HG03066 (cell line): ENCODE data around the gene FYCO1.

Experiments
- ATAC-seq: cut with Tn5 transposase; IDR thresholded peaks from one replicate; pipeline ENCODE4 v1.9.1; 2021; ENCODE audit warnings: low read depth; ENCODE audit not compliant: unreplicated experiment

Gene FYCO1

DNA sequence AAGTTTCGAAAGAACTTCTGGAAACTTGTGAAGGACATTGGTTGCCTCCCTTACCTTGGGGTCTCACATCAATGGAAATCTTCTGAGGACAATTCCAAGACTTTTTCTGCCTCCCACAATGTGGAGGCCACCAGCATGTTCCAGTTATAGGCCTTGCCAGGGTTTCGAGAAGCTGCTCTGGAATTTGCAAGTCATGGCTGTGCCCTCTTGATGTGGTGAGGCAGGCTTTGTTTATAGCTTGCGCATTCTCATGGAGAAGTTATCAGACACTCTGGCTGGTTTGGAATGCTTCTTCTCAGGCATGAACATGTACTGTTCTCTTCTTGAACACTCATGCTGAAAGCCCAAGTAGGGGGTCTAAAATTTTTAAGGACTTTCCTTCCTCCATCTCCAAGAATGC, 48.3 kb downstream of the FYCO1 start:
- ATAC-seq = no peak

- ATAC-seq = no peak
These were observed 48.7 kb downstream of the FYCO1 start for GRCh38 chr3:45946875-45947274.

DNA sequence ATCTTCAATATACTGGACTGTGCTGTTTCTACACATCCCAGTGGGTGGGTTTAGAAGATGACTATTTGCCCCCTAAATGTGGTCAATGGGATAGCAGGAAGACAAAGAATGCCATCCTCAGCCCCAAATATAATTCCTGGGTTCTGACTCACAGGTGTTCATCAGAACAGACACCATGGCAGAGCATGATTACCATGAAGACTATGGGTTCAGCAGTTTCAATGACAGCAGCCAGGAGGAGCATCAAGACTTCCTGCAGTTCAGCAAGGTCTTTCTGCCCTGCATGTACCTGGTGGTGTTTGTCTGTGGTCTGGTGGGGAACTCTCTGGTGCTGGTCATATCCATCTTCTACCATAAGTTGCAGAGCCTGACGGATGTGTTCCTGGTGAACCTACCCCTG, 49.3 kb downstream of the FYCO1 start:
- ATAC-seq = no peak

- ATAC-seq = no peak
These were observed 50.6 kb downstream of the FYCO1 start for GRCh38 chr3:45944830-45945620.

GRCh38 chr3:45943207-45943846, 52.3 kb downstream of the FYCO1 start, which contains the start of gene CXCR6:
Gene CXCR6, plus strand, starts transcription at chr3:45943464. Its CDS starts 3,018 bp downstream, at chr3:45946482.
- no peak for ATAC-seq

- no peak for ATAC-seq
These were observed 53.4 kb downstream of the FYCO1 start for GRCh38 chr3:45942051-45942825.

DNA sequence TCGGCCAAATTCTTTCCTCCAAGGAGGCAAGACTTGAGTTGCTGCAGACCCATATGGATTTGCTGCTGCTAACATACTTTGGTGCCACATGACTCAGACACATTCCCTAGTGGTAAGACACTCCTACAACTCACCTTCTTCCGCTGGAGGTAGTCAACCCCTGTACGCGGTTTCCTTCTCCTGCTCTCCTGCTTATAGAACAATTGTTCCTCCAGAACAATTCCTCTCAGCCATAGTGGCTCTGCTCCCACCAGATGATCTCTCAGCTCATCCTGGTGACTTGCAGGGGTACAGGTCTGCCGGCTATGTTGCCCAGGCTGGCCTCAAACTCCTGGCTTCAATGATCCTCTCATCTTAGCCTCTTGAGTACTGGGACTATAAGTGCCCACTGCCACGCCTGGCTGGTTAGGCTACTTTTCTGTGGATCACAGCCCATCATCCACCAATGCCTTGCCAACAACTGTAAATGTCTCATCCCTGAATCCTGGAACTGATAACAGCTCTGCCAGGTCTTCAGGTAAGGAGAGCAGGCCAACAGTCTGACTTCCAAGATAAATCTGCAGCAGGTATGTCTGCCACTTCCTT, 54.8 kb downstream of the FYCO1 start:
- no peak for ATAC-seq

DNA sequence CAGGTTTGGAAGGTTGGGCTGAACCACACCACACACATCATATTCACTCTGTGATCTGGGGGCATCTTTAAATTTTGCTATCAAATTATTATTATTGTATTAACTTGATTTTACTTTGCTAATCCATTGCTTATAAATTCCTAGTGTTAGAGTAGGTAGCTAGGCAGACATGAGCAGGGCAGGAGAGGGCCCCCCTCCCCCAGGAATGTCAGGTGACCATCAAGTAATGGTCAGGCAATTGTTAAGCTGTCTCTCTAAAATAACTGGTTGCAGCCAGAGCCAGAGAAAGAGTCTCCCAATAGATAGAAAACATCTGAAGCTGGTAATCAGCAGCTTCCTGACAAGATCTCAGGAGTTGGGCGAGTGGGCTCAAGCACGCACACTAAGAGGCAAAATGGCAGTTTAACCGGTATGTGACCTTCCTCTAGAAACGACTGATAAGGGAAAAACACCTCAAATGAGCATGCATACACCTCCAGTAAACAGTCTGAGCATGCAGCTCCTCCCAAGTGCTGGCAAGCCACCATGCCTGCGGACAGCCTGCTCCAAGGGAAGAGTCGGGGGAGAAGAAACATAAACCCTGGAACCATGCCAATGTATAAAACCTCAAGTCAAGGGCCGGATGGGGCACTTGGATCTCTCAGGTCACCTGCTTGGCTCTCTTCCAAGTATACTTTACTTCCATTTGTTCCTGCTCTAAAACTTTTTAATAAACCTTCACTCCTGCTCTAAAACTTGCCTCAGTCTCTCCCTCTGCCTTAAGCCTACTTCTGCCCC, 55.4 kb downstream of the FYCO1 start:
- ATAC-seq = no peak

DNA sequence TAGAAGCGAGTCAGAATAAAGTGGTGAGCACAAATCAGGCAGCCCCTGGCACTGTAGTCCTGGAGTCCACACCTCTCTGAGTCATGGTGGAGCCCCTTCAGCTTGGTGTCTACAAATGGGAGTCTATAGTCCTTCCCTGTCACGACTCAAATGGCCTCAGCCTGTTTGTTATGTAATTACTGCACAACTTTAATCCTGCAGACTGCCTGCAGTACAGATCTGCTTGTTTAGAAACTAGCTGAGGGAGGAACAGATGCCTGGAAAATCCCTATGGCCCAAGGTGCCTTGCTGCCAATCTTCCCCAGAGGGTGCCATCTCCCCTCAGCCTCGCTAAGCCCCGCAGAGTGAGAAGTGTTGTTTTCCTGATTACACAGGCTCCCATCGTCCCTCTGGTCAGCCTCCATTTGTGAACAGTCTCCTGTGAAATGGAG, 56.3 kb downstream of the FYCO1 start:
- peak; percentile 21 for ATAC-seq

GRCh38 chr3:45938864-45939263, 56.8 kb downstream of the FYCO1 start:
- peak; percentile 48 for ATAC-seq

DNA sequence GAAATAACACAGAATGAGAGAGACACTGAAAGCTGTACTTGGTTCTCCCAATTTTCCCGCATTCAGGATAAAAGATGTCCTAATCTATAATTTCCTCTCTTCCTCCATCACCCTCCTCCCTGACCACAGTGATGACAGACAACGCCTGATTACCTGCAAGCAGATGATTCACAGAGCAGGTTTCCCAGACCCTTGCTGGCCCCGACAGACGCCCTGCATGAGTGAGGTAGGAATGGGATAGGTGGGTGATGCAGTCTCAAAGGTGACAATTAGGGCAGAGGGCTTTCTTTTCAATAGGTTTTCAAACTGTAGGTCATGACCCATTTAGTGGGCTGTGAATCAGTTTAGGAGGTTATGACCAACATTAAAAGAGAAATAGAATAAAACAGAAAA, 57.6 kb downstream of the FYCO1 start:
- ATAC-seq = no peak

GRCh38 chr3:45937206-45938042, 58.2 kb downstream of the FYCO1 start:
- ATAC-seq = no peak

GRCh38 chr3:45936261-45936660, 59.4 kb downstream of the FYCO1 start:
- no peak for ATAC-seq

DNA sequence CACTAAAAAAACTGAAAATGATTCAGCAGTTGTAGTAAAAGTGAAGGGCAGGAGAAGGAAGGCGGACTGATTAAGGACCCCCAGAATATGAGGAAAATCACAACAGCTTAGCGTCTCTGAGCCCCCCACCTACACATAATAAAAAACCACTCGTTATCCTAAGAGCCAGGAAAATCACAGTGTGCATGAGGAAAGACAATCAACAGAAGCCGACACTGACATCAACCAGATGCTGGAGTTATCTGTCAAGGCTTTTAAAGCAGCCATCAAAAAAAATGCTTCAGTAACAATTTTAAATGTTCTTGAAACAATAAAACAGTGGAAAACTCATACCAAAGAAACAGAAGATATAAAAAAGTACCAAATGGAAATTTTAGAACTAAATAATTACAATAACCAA, 62.0 kb downstream of the FYCO1 start:
- ATAC-seq = no peak

GRCh38 chr3:45932112-45932511, 63.5 kb downstream of the FYCO1 start:
- no peak for ATAC-seq

DNA sequence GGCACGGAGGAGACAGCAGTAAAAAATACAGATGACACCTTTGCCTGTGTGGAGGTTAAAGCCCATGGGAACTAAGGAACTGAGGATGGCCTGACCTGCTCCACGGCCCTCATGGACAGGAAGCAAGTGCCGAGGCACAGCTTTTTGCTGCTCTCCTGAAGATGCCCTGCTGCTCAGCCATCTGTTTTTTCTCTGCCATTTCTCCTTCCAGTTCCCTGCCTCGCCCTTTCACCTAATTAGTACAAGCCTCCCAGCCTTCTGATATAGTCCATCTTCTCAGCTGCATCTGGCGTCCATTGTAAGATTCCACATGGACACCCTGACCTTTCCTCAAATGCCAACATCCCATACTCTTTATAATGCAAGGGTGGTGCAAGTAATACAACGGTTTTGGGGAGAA, 64.1 kb downstream of the FYCO1 start:
- ATAC-seq = no peak

DNA sequence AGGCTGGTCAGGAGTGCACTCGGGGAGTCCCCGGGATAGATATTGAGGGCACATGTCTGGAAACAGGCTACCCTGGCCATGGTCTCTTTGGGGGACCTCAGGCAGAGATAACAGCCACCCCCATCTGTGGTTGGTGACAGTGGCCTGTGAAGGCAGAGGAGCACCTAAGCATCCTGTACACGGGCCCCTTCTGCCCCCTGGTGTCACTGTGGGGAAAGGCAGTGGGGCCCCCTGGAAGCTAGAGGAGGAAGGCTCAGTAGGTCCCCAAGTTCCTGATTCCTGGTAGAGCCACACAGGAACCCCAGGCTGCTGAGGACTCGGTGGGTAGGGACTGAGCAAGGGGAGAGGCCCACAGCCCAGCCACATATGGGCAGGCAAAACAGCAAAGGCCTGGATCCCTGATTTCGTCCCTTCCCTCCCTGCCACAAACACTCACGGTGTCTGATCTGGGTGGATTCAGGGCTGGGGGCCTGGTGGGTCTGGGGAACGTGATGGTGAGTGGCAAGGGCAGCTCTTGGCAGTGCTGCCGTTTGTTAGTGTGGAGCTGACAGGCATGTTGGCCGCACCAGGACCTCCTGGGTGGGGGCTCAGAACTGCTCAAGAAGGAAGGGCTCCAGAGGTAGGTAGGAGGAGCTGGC, 66.5 kb downstream of the FYCO1 start:
- ATAC-seq = no peak

- ATAC-seq = no peak
These were observed 67.7 kb downstream of the FYCO1 start for GRCh38 chr3:45927881-45928280.

GRCh38 chr3:45923755-45924154, 71.9 kb downstream of the FYCO1 start:
- no peak for ATAC-seq
